GM12878 (cell line): ENCODE data around the gene CCL19. TPM values are rescaled to one million over a fixed set of nuclear protein-coding genes. Genes with fewer than 3 reads are reported as not detected.

Experiments
- ATAC-seq: fragments of 200-7000 bp; cut with Tn5 transposase; 3 replicates; pipeline ENCODE4 v1.9.1; 2020; ENCODE audit warnings: mild to moderate bottlenecking, moderate library complexity
- BruUV-seq: library from RNA; stranded (reverse); fragments of 400-500 nt; replicated peaks from 2 replicates; lab custom pipeline; 2021; lab: Mats Ljungman, UMichigan
- CTCF ChIA-PET: fragments of 300-600 bp; sonication (Branson Sonifier 250); formaldehyde crosslinking; extraction: SDS; loops from one replicate; lab custom pipeline; 2021; ENCODE audit warnings: inconsistent platforms; lab: Yijun Ruan, JAX
- POLR2A ChIA-PET: fragments of 350-600 bp; formaldehyde crosslinking; extraction: SDS; loops from one replicate; lab custom pipeline; 2021; ENCODE audit warnings: inconsistent platforms; lab: Charles Lee
- RAD21 ChIA-PET: fragments of 300-600 bp; sonication (Branson Sonifier 250); formaldehyde crosslinking; loops from one replicate; lab custom pipeline; 2023; ENCODE audit warnings: antibody characterized with exemption; ENCODE audit not compliant: unreplicated experiment; lab: Charles Lee
- SMC1A ChIA-PET: fragments of 300-600 bp; sonication (Branson Sonifier 250); formaldehyde crosslinking; loops from one replicate; lab custom pipeline; 2023; ENCODE audit not compliant: unreplicated experiment, uncharacterized antibody; lab: Charles Lee
- DNase-seq: peaks from one replicate; pipeline ENCODE4 v3.0.0-alpha.2; 2011; ENCODE audit warnings: low read depth, low spot score
- FAIRE-seq: peaks from 3 replicates; lab custom pipeline; 2011; peaks lifted over from hg19 to GRCh38; lab: Jason Lieb, UNC
- H2AFZ ChIP-seq: 2 replicates; pipeline ENCODE4 v1.6.0; 2011; ENCODE audit warnings: low read depth, low read length, control low read depth; ENCODE audit not compliant: control insufficient read depth
- H3K27ac ChIP-seq: 2 replicates; pipeline ENCODE4 v1.5.1; 2011; ENCODE audit warnings: control low read depth; ENCODE audit not compliant: control insufficient read depth, insufficient read depth
- H3K27me3 ChIP-seq, 2 experiments: replicated peaks in 1 of 2; 2 replicates each; pipeline versions ENCODE4 v1.6.0 to v1.6.1; 2011; ENCODE audit warnings: low read length in 1 of 2; ENCODE audit not compliant: control insufficient read depth in 2 of 2, insufficient read depth in 2 of 2
- H3K36me3 ChIP-seq, 2 experiments: 2 replicates each; pipeline ENCODE4 v1.5.1; 2011; ENCODE audit warnings: low read length in 1 of 2; ENCODE audit not compliant: control insufficient read depth in 2 of 2, insufficient read depth in 2 of 2
- H3K4me1 ChIP-seq: 2 replicates; pipeline ENCODE4 v1.6.1; 2011; ENCODE audit warnings: mild to moderate bottlenecking, low read length, moderate library complexity, mixed read lengths; ENCODE audit not compliant: control insufficient read depth, insufficient read depth
- H3K4me2 ChIP-seq: 2 replicates; pipeline ENCODE4 v1.6.0; 2011; ENCODE audit warnings: control low read depth; ENCODE audit not compliant: control insufficient read depth, insufficient read depth
- H3K4me3 ChIP-seq: fragments of 200-600 bp; sonication (generic); 2 replicates; pipeline ENCODE4 v1.5.1; 2016
- H3K79me2 ChIP-seq: 2 replicates; pipeline ENCODE4 v1.6.0; 2011; ENCODE audit warnings: low read length; ENCODE audit not compliant: control insufficient read depth, insufficient read depth
- H3K9ac ChIP-seq: 2 replicates; pipeline ENCODE4 v1.8.0; 2011; ENCODE audit warnings: low read length, control low read depth, mixed read lengths; ENCODE audit not compliant: control insufficient read depth, insufficient read depth
- H3K9me3 ChIP-seq: replicated peaks from 3 replicates; pipeline ENCODE4 v1.5.1; 2011; ENCODE audit warnings: mild to moderate bottlenecking, low read length; ENCODE audit not compliant: control insufficient read depth, insufficient read depth
- H4K20me1 ChIP-seq: 2 replicates; pipeline ENCODE4 v1.6.0; 2011; ENCODE audit not compliant: control insufficient read depth, insufficient read depth
- BACH1 ChIP-seq: fragments of 450-650 bp; IDR thresholded peaks from 2 replicates; pipeline ENCODE4 v1.6.1; 2017; ENCODE audit warnings: mild to moderate bottlenecking, borderline replicate concordance
- CEBPB ChIP-seq, 2 experiments: fragments of 150-350 bp in 1 of 2; IDR thresholded peaks; 2 replicates each; pipeline ENCODE4 v1.6.1; 2012 to 2014; ENCODE audit warnings: low read depth in 2 of 2, low read length in 2 of 2, borderline replicate concordance in 1 of 2, inconsistent platforms in 1 of 2
- EGR1 ChIP-seq, 2 experiments: IDR thresholded peaks; 1 replicate in 1 of 2; 2 replicates in 1 of 2; pipeline ENCODE4 v1.6.1; 2011 to 2012; ENCODE audit warnings: low read depth in 2 of 2, low read length in 2 of 2, borderline replicate concordance in 1 of 2, mild to moderate bottlenecking in 1 of 2, moderate library complexity in 1 of 2
- KDM1A ChIP-seq: fragments of 200-600 bp; sonication (generic); IDR thresholded peaks from 2 replicates; pipeline ENCODE4 v1.6.1; 2016; ENCODE audit warnings: borderline replicate concordance
- NR2C1 ChIP-seq: fragments of 450-650 bp; IDR thresholded peaks from 2 replicates; pipeline ENCODE4 v1.6.1; 2017; ENCODE audit warnings: antibody characterized with exemption, mild to moderate bottlenecking, moderate library complexity
- POLR2A ChIP-seq: IDR thresholded peaks from 2 replicates; pipeline ENCODE4 v1.6.1; 2011; ENCODE audit warnings: low read depth, mild to moderate bottlenecking, low read length
- RAD51 ChIP-seq: fragments of 450-650 bp; IDR thresholded peaks from 2 replicates; pipeline ENCODE4 v1.6.1; 2016; ENCODE audit warnings: moderate library complexity, mild to moderate bottlenecking, inconsistent platforms
- SMARCA5 ChIP-seq: fragments of 450-650 bp; IDR thresholded peaks from 2 replicates; pipeline ENCODE4 v1.6.1; 2017; ENCODE audit warnings: mild to moderate bottlenecking
- SREBF2 ChIP-seq: IDR thresholded peaks from 2 replicates; pipeline ENCODE4 v1.6.1; 2012; ENCODE audit warnings: mild to moderate bottlenecking, low read length
- SUPT20H ChIP-seq: IDR thresholded peaks from 2 replicates; pipeline ENCODE4 v1.6.1; 2011; ENCODE audit warnings: low read depth, mild to moderate bottlenecking, low read length, moderate library complexity, borderline replicate concordance; ENCODE audit not compliant: control insufficient read depth
- TARDBP ChIP-seq: IDR thresholded peaks from 2 replicates; pipeline ENCODE4 v1.6.1; 2016; ENCODE audit warnings: borderline replicate concordance
- TCF12 ChIP-seq: IDR thresholded peaks from 2 replicates; pipeline ENCODE4 v1.6.1; 2011; ENCODE audit warnings: low read depth, mild to moderate bottlenecking, low read length
- WGBS: methylation state at CpG from one replicate; pipeline ENCODE4 v1.1.6; 2016; ENCODE audit warnings: low lambda C conversion rate; ENCODE audit not compliant: insufficient replicate concordance, insufficient coverage; ENCODE audit errors: missing lambda C conversion rate; 5-methylcytosine and 5-hydroxymethylcytosine counted together
- in situ Hi-C: fragments of 300-500 bp; cut with MboI; formaldehyde crosslinking; loops from 9 replicates; pipeline ENCODE4 v1.14.3; 2018; ENCODE audit warnings: mixed read lengths
- intact Hi-C: fragments of 100-400 bp; cut with micrococcal nuclease; formaldehyde crosslinking; loops from one replicate; pipeline ENCODE4 v1.14.2; 2022; ENCODE audit not compliant: unreplicated experiment
- polyA plus RNA-seq, 11 experiments: library from polyadenylated mRNA; depleted of rRNA in 4 of 11; unstranded in 6 of 11; stranded (reverse) in 5 of 11; fragments of >200 nt; fragmentation: Nextera tagmentation in 4 of 11; fragmentation: Illumina TruSeq in 1 of 11; extraction: Ambion mirVana in 4 of 11; extraction: Trizol in 1 of 11; gene quantifications; 1 replicate in 1 of 11; 2 replicates in 10 of 11; pipeline versions ENCODE4 v1.2.1 to v1.2.3, GENCODE V29; 2011 to 2016; ENCODE audit warnings: inconsistent platforms in 2 of 11, missing spikeins in 2 of 11, low read depth in 1 of 11
- total RNA-seq, 4 experiments: library from RNA; depleted of rRNA in 3 of 4; stranded (reverse); fragments of >200 nt in 3 of 4; fragmentation: Illumina TruSeq in 1 of 4; extraction: Trizol in 1 of 4; gene quantifications; 2 replicates each; pipeline versions ENCODE4 v1.2.1 to v1.2.3, GENCODE V29; 2013 to 2021
- TF ChIP-seq, protein P1 (sequence below): IDR thresholded peaks from 2 replicates; pipeline ENCODE4 v1.6.1; 2011; ENCODE audit warnings: borderline replicate concordance, low read depth, mild to moderate bottlenecking, moderate library complexity, low read length; ENCODE audit not compliant: insufficient read depth, poor library complexity, severe bottlenecking

The CCL19 gene
- total and polyA plus RNA-seq, 10 of the 15 experiments (the other 5 are each of a cell fraction or from before 2014, with no cell fraction given) = 0.42 to 0.69 TPM; not detected in 8

DNA sequence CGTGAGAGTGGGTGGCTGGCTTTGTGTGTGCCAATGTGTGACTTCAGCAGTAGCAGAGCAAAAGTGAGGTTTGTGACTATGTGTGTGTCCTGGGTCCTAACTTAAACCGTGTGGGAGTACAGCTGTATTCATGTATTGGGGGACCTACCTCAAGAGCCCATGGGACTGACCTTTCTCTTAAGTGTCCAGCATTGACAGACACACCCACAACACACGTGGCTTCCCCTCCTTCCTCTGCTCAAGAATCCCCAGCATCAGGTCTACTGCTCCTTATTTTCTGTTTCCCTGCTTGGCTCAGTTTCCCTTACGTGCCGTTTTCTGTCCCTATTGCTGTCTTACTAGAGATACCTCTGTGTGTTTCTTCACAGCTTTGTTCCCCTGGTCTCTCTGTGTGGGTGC is 38.5 kb downstream of the CCL19 start:
- Histone ChIP-seq H3K9me3 (no peaks in the 10 kb centered on the region), H3K9ac (no peak overlapping the region)
- BruUV-seq = no TSS peak

DNA sequence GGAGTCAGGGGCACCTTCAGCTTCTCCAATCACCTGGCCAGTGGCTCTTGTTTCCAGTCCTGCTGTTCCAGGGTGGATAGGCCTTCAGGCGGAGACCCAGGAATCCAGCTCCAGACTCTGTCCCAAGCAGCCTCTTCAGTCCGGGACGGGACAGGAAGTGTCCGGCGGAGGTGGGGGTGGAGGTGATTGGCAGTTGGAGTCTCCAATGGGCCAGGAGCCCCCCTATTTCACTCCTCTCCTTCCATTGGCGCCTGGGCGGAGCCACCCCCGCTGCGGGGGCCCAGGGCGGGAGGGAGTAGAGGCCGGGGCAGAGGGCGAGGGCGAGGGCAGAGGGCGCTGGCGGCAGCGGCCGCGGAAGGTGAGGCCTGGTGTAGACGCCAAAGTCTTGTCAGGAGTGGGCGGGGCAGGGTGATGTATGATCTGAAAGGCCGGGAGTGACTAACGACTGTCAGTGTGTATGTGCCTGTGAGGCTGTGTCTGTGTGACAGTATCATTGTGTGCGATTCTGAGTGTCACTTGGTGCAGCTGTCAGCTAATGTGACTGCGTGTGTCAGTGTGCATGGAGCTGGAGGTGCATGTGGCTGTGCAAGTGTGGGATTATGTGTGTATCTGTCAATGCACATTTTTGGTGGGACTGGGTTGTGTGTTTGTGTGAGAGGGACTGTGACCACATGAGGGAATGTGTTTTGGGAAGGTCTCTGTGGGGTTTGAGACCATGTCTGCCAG is 39.0 kb downstream of the CCL19 start, which contains the start of gene IL11RA:
Gene IL11RA (plus strand): TSS at position 310 of the 726 bp plus-strand sequence. CDS start 3,033 bp downstream, outside the sequence.
- ChIA-PET SMC1A (no interaction called here), CTCF (interaction anchor here (1.5 to 2.9 kb wide), 2 partner anchors 10 to 18 kb away, joined by 3 to 11 read pairs; partner anchors contain the start of gene CCL27), RAD21 (interaction anchor here (0.5 kb wide), 1 partner anchor 287 kb away, joined by 3 read pairs; no protein-coding TSS in a partner anchor), POLR2A (interaction anchor here (0.5 to 1.5 kb wide), 3 partner anchors 10 to 829 kb away, joined by 3 to 6 read pairs (median 3); partner anchors contain the start of genes CCL27 and SIGMAR1)
- no TSS peak for BruUV-seq
- intact Hi-C loops (no loop called here), in situ Hi-C loops (no loop called here)
- H3K4me1 ChIP-seq = peaks cover 15% of the 10 kb centered on the region
- no peaks in the 10 kb centered on the region for H3K27me3 ChIP-seq
- H3K4me2 ChIP-seq = peak within 1 kb of the TSS; percentile 70
- FAIRE-seq = no peak
- peaks cover 12% of the 10 kb centered on the region for H3K79me2 ChIP-seq
- peak within 1 kb of the TSS; percentile 37; the same call in 1 of the 2 replicates for H2AFZ ChIP-seq
- H3K9ac ChIP-seq = no peak within 1 kb of the TSS
- 0 out of 2 replicates have a peak within 1 kb of the TSS, but pooled peaks have one; percentile 31 for H3K27ac ChIP-seq
- H4K20me1 ChIP-seq = no peaks in the 10 kb centered on the region
- H3K36me3 ChIP-seq = peaks cover 2 to 13% of the 10 kb centered on the region in 2 experiments; a peak in 3 of 4 replicates
- H3K4me3 ChIP-seq = no peak within 1 kb of the TSS
- 4% methylated on average over 24 of the region's 24 CpGs for WGBS
- no peak for DNase-seq
- peak; percentile 78 for ATAC-seq
- no peaks in the 10 kb centered on the region for H3K9me3 ChIP-seq
- TF ChIP-seq SMARCA5 = no peak
- peak; percentile 38; the same call in 1 of the 2 replicates for TF ChIP-seq NR2C1
- no peak for TF ChIP-seq KDM1A
- no peak for TF ChIP-seq SREBF2
- no peak for TF ChIP-seq RAD51
- peak in 1 of 2 experiments; percentile 80; a peak in 2 of 3 replicates for TF ChIP-seq EGR1 (IDR thresholded peaks at IDR 0.05; ENCODE audit: borderline replicate concordance in 1 of 2, low read depth in 2 of 2, low read length in 2 of 2)
- peak; percentile 51; the same call in 1 of the 2 replicates for TF ChIP-seq POLR2A
- TF ChIP-seq TCF12 = no peak
- TF ChIP-seq, protein P1, sequence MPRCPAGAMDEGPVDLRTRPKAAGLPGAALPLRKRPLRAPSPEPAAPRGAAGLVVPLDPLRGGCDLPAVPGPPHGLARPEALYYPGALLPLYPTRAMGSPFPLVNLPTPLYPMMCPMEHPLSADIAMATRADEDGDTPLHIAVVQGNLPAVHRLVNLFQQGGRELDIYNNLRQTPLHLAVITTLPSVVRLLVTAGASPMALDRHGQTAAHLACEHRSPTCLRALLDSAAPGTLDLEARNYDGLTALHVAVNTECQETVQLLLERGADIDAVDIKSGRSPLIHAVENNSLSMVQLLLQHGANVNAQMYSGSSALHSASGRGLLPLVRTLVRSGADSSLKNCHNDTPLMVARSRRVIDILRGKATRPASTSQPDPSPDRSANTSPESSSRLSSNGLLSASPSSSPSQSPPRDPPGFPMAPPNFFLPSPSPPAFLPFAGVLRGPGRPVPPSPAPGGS = peak; percentile 99
- TF ChIP-seq BACH1 = no peak
- TF ChIP-seq SUPT20H = no peak

More for the DNA sequence above, 38.5 kb downstream of the CCL19 start:
- peak overlapping the region; percentile 70 for H3K4me2 ChIP-seq
- in situ Hi-C loops = no loop called here
- peaks cover 6% of the 10 kb centered on the region for H3K79me2 ChIP-seq
- ChIA-PET RAD21 (interaction anchor here (0.5 kb wide), 1 partner anchor 286 kb away, joined by 3 read pairs; no protein-coding TSS in a partner anchor), CTCF (interaction anchor here (2.9 kb wide), 1 partner anchor 10 kb away, joined by 11 read pairs; the partner anchor contains the start of gene CCL27), SMC1A (no interaction called here), POLR2A (interaction anchor here (1.3 to 1.5 kb wide), 2 partner anchors 9 to 15 kb away, joined by 3 to 6 read pairs; partner anchors contain the start of genes CCL27 and SIGMAR1)
- intact Hi-C loops = no loop called here
- ATAC-seq = no peak
- H3K4me3 ChIP-seq = no peak overlapping the region
- H3K36me3 ChIP-seq = peaks cover 2 to 13% of the 10 kb centered on the region in 2 experiments; a peak in 3 of 4 replicates
- H3K27ac ChIP-seq = no peak overlapping the region
- WGBS = 54% methylated on average over 5 of the region's 5 CpGs
- H2AFZ ChIP-seq = no peak overlapping the region
- FAIRE-seq = no peak
- no peak for TF ChIP-seq CEBPB (IDR thresholded peaks at IDR 0.05; ENCODE audit: borderline replicate concordance in 1 of 2, low read depth in 2 of 2, low read length in 2 of 2)
- TF ChIP-seq TARDBP = 0 out of 2 replicates have a peak, but pooled peaks have one; percentile 48
- no peaks in the 10 kb centered on the region for H3K27me3 ChIP-seq
- H3K4me1 ChIP-seq = peaks cover 11% of the 10 kb centered on the region
- no peaks in the 10 kb centered on the region for H4K20me1 ChIP-seq
- no peak for DNase-seq
